ENCODE data around the gene UFD1. TPM values are rescaled to one million over a fixed set of nuclear protein-coding genes. Genes with fewer than 3 reads are reported as not detected.

The UFD1 gene, protein sequence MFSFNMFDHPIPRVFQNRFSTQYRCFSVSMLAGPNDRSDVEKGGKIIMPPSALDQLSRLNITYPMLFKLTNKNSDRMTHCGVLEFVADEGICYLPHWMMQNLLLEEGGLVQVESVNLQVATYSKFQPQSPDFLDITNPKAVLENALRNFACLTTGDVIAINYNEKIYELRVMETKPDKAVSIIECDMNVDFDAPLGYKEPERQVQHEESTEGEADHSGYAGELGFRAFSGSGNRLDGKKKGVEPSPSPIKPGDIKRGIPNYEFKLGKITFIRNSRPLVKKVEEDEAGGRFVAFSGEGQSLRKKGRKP
- total RNA-seq: 10 to 100 TPM; 28.9 to 51.5 TPM
- 10 to 100 TPM; 53.7 to 58.3 TPM for polyA plus RNA-seq (ENCODE audit: insufficient read length in 2 of 2)
- long read RNA-seq, donor 1, full-length matches to known transcripts: 24 of 24 reads
- long read RNA-seq, donor 1, partial matches to known transcripts: 0 of 24 reads
- long read RNA-seq, donor 1, other reads (novel, unspliced or antisense): 0 of 24 reads
- long read RNA-seq, donor 2, transcript UFD1-201 (12 exons, 1,814 nt): major isoform, 11 of 12 reads
- long read RNA-seq, donor 2, partial matches to known transcripts: 0 of 12 reads
- long read RNA-seq, donor 2, other reads (novel, unspliced or antisense): 0 of 12 reads
- long read RNA-seq, donor 3, partial matches to known transcripts: 0 of 6 reads
- long read RNA-seq, donor 3, other reads (novel, unspliced or antisense): 0 of 6 reads
- long read RNA-seq, donor 4, transcript UFD1-201 (12 exons, 1,814 nt): major isoform, 24 of 64 reads
- long read RNA-seq, donor 4, partial matches to known transcripts: 35 of 64 reads
- long read RNA-seq, donor 4, other reads (novel, unspliced or antisense): 5 of 64 reads

DNA sequence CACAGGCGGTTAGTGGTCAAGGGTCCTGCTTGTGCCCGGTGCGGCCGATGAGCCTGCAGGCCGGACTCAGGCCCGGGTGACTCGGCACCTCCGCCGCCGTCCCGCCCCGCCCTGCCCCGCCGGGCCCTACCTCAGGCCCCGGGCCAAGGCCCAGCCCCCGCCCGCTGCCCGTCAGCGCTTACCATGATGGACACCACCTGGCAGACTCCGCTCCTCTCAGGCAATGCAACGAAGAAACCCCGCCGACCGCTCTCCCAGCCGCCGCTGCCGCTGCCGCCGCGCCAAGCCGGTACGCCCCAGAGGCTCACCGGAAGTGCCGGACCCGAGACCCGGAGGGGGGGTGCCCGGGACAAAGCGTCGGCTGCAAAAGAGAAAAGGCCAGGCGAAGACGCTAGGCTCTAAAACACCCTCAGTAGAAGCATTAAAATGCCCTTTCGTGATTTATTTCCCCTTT is at the start of gene UFD1:
Gene UFD1 (minus strand): TSS at position 293 of the 454 bp plus-strand sequence. CDS start 108 bp downstream, at position 185.
- Histone ChIP-seq H3K27me3 (ENCODE audit: control insufficient read depth, insufficient read depth, low read length) (no peaks in the 10 kb centered on the region), H3K36me3 (ENCODE audit: control insufficient read depth, insufficient read depth, low read length) (peaks cover 10% of the 10 kb centered on the region), H3K27ac (ENCODE audit: low read depth, low read length) (peak within 1 kb of the TSS; percentile 96), H3K4me1 (ENCODE audit: control insufficient read depth, insufficient read depth, low read length) (peaks cover 9% of the 10 kb centered on the region), H3K4me3 (ENCODE audit: low read depth, low read length) (peak within 1 kb of the TSS; percentile 72), H3K9me3 (ENCODE audit: control insufficient read depth, insufficient read depth, low read length) (no peaks in the 10 kb centered on the region)
- peak in 2 of 6 donors; percentile 59 to 76 for DNase-seq (ENCODE audit: low read depth in 4 of 6, low spot score in 6 of 6)
- WGBS (ENCODE audit: insufficient coverage): under 1% methylated on average over 36 of the region's 42 CpGs

DNA sequence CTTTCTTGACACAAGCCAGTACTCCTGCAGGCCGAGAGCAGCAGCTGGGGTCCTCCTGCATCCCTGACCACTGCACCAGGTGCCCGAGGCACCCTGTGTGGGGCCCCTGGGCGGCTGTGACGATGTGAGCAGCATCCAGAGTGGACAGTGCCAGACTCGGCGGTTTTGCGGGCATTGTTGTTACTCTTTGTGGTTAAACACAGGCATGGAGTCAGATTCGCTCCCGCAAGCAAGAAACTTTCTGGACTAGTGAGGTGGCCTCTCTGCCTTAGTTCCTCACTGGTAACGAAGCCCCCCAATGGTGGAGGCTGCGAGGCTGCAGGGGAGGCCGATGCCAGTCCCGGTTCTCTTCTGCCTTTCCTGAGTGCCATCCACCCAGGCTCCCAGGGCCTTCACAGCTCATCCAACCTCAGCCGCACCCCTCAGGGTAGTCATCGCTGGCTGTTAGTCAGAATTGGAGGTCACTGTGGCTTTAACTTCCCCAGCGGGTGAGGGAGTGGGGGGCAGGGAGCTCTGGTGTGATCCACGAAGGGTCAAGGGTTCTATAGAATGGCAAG is 48.9 kb upstream of the UFD1 start:
- no peaks in the 10 kb centered on the region for H3K36me3 ChIP-seq (ENCODE audit: control insufficient read depth, insufficient read depth, low read length)
- no peak for DNase-seq (ENCODE audit: low read depth in 4 of 6, low spot score in 6 of 6)
- no peak overlapping the region for H3K27ac ChIP-seq (ENCODE audit: low read depth, low read length)
- 69% methylated on average over 15 of the region's 17 CpGs for WGBS (ENCODE audit: insufficient coverage)
- H3K4me1 ChIP-seq (ENCODE audit: control insufficient read depth, insufficient read depth, low read length): peaks cover 32% of the 10 kb centered on the region
- no peak overlapping the region for H3K4me3 ChIP-seq (ENCODE audit: low read depth, low read length)
- H3K27me3 ChIP-seq (ENCODE audit: control insufficient read depth, insufficient read depth, low read length): peaks cover 26% of the 10 kb centered on the region
- no peaks in the 10 kb centered on the region for H3K9me3 ChIP-seq (ENCODE audit: control insufficient read depth, insufficient read depth, low read length)

DNA sequence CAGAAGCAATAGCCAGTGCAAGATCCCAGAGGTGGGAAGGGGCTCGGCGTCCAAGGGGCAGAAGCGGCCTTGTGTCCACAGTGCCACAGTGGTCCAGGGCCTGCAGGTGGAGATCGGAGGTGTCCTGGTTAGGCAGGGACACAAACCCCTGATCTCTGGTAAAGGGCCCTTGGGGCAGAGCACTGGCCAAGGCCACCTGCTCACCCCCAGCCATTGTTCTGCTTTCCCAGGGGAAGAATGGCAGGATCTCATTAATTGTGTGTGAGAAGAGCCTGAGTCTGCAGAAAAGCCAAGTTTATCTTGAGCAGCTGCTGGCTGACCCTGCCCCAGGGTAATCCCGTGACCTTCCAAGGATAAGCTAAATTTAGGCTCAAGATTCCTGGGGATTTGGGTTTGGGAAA is 48.3 kb upstream of the UFD1 start:
- DNase-seq (ENCODE audit: low read depth in 4 of 6, low spot score in 6 of 6): no peak
- Histone ChIP-seq H3K4me3 (ENCODE audit: low read depth, low read length) (no peak overlapping the region), H3K9me3 (ENCODE audit: control insufficient read depth, insufficient read depth, low read length) (no peaks in the 10 kb centered on the region), H3K27ac (ENCODE audit: low read depth, low read length) (no peak overlapping the region), H3K36me3 (ENCODE audit: control insufficient read depth, insufficient read depth, low read length) (peaks cover 3% of the 10 kb centered on the region), H3K4me1 (ENCODE audit: control insufficient read depth, insufficient read depth, low read length) (peaks cover 38% of the 10 kb centered on the region), H3K27me3 (ENCODE audit: control insufficient read depth, insufficient read depth, low read length) (peaks cover 33% of the 10 kb centered on the region)
- 89% methylated on average over 5 of the region's 5 CpGs for WGBS (ENCODE audit: insufficient coverage)

DNA sequence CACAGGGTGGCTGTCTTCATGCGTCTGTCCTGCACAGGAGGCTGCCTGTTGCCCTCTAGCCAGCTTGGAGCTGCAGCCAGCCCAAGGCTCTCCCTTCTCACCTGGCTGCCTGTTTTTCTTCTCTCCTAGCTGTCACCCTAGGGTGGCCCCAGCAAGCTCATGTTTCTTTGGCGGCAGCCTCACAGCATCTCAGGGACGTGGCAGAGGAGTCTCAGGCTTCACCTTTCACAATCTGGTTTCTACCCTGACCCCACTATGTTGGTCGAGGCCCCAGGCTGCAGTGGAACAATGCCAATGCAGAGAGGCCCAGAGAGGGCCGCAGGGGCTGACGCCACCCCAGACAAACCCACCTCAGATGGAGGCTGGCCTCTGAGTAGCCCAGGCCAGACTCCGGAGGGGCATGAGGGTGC is 47.7 kb upstream of the UFD1 start:
- DNase-seq (ENCODE audit: low read depth in 4 of 6, low spot score in 6 of 6): no peak
- no peak overlapping the region for H3K4me3 ChIP-seq (ENCODE audit: low read depth, low read length)
- H3K27me3 ChIP-seq (ENCODE audit: control insufficient read depth, insufficient read depth, low read length): peaks cover 39% of the 10 kb centered on the region
- H3K36me3 ChIP-seq (ENCODE audit: control insufficient read depth, insufficient read depth, low read length): peaks cover 6% of the 10 kb centered on the region
- no peak overlapping the region for H3K27ac ChIP-seq (ENCODE audit: low read depth, low read length)
- 87% methylated on average over 7 of the region's 7 CpGs for WGBS (ENCODE audit: insufficient coverage)
- no peaks in the 10 kb centered on the region for H3K9me3 ChIP-seq (ENCODE audit: control insufficient read depth, insufficient read depth, low read length)
- H3K4me1 ChIP-seq (ENCODE audit: control insufficient read depth, insufficient read depth, low read length): peaks cover 44% of the 10 kb centered on the region

DNA sequence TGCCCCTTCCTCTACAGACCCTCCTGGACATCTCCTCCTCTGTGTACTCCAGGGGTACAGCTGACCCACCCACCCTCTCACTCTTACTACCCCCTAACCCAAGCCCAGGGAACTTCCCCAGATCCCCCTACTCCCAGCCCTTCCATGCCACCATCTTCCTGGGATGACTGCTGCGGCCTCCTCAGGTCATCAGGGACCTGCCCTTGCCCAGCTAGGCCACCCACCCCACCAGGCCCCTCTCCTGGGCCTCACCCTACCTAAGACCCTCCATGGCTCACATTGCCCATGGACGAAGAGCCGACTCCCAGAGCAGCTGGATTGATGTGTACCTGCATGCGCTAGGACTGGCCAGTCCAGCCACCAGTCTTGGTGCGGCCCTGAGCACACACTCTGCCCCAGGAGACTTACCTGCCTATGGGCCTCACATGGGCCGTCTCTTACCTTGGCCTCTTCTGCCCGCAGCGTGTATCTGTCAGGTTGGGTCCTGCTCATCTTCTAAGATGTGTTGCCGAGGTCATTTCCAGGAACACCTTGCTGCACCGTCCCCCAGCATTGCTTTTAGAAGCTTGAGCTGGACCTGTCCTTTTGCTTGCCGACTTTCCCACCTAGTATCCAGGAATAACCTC is 47.2 kb upstream of the UFD1 start:
- peaks cover 49% of the 10 kb centered on the region for H3K4me1 ChIP-seq (ENCODE audit: control insufficient read depth, insufficient read depth, low read length)
- 94% methylated on average over 11 of the region's 11 CpGs for WGBS (ENCODE audit: insufficient coverage)
- no peak for DNase-seq (ENCODE audit: low read depth in 4 of 6, low spot score in 6 of 6)
- H3K27ac ChIP-seq (ENCODE audit: low read depth, low read length): no peak overlapping the region
- H3K27me3 ChIP-seq (ENCODE audit: control insufficient read depth, insufficient read depth, low read length): peaks cover 39% of the 10 kb centered on the region
- H3K4me3 ChIP-seq (ENCODE audit: low read depth, low read length): no peak overlapping the region
- no peaks in the 10 kb centered on the region for H3K9me3 ChIP-seq (ENCODE audit: control insufficient read depth, insufficient read depth, low read length)
- H3K36me3 ChIP-seq (ENCODE audit: control insufficient read depth, insufficient read depth, low read length): peaks cover 8% of the 10 kb centered on the region

DNA sequence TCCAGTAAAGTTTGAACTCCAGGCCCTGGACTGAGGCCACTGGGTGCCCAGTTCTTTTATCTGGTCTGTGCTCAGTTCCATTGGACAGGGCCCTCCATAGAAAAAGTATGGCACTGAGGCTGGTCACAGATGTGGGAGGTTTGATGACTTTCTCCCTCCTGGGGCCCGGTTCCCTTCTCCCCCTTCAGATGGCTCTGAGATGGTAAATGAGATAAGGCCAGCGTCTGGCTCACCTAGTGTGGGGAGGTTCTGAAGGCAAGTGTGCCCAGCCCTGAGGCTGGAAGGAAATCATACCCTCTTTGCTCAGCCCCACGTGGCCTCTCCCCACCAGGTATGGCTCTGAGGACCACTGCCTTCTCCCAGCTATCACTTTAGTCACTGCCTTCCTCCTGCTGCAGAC is 46.7 kb upstream of the UFD1 start:
- no peaks in the 10 kb centered on the region for H3K9me3 ChIP-seq (ENCODE audit: control insufficient read depth, insufficient read depth, low read length)
- no peak overlapping the region for H3K27ac ChIP-seq (ENCODE audit: low read depth, low read length)
- peaks cover 49% of the 10 kb centered on the region for H3K4me1 ChIP-seq (ENCODE audit: control insufficient read depth, insufficient read depth, low read length)
- 91% methylated on average over 1 of the region's 3 CpGs for WGBS (ENCODE audit: insufficient coverage)
- no peak for DNase-seq (ENCODE audit: low read depth in 4 of 6, low spot score in 6 of 6)
- peaks cover 39% of the 10 kb centered on the region for H3K27me3 ChIP-seq (ENCODE audit: control insufficient read depth, insufficient read depth, low read length)
- H3K36me3 ChIP-seq (ENCODE audit: control insufficient read depth, insufficient read depth, low read length): peaks cover 11% of the 10 kb centered on the region
- H3K4me3 ChIP-seq (ENCODE audit: low read depth, low read length): no peak overlapping the region

DNA sequence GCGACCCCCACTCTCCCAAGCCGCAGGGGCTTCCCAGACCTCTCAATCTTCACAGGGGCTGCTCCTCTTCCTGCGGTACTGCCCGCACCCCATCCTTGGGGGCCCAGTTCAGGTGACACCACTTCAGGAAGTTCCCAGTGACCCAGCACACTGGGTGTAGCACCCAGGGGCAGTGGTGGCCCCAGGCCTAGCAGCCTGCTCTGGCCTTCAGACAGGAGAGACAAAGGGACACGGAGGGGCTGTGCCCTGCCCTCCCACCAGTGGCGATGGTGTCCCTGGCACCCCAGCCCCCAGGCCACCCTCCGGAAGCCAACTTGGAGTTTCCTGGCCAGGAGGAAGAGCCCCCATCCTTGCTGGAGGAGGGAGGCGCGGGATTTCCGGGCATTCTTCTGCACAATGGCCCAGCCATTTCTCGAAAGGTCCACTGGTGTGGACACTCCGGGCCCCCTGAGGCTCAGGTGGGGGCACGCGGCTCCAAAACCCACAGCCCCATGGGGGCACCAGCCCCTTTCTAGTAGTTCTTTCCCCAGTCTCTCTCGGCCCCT is 46.2 kb upstream of the UFD1 start:
- Histone ChIP-seq H3K27ac (ENCODE audit: low read depth, low read length) (peak overlapping the region; percentile 15), H3K27me3 (ENCODE audit: control insufficient read depth, insufficient read depth, low read length) (peaks cover 39% of the 10 kb centered on the region), H3K36me3 (ENCODE audit: control insufficient read depth, insufficient read depth, low read length) (peaks cover 13% of the 10 kb centered on the region), H3K4me1 (ENCODE audit: control insufficient read depth, insufficient read depth, low read length) (peaks cover 50% of the 10 kb centered on the region), H3K4me3 (ENCODE audit: low read depth, low read length) (no peak overlapping the region), H3K9me3 (ENCODE audit: control insufficient read depth, insufficient read depth, low read length) (no peaks in the 10 kb centered on the region)
- no peak for DNase-seq (ENCODE audit: low read depth in 4 of 6, low spot score in 6 of 6)
- WGBS (ENCODE audit: insufficient coverage): 80% methylated on average over 15 of the region's 15 CpGs

DNA sequence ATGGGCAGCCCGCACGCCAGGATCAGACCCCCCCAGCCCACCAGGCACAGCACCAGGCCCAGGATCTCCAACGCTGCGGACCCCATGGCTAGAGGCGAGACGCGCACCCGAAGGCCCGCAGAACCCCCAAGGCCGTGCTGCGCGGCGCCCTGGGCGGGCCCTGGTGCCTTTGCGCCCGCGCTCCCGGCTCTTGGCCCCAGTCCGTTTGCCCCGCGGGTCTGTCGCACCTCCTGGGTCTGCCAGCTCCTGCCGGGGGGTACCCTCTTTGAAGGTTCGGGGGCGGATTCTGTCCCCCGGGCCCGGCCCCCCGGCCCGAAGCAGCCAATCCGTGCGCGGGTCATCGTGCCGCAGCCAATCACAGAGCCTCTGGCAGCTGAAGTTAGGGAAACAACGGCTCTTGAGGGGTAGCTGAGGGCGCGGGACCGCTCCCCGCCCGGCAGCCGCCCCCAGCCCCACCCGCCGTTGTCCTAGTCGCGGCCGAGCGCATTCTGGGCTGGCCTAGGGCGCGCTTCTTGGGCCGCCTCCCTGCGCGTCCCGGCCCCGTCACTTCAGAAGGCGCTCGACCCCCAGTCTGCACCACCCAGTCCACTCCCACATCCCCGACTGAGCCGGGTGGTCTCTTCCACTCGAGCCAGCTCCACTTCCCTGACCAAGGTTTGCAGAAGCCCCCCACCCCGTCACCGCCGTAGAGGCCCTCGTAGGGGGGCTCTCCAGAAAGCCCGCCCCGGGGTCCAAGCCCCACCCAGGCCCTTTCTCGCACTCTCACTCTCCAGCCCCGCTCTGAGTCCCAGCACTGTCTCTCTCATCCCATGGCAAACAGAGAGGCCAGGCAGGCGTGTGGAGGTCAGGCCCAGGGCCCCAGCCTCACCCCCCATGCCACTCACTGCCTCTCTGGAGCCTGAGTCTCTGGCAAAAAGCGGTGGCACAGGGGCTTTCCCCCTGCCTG is 45.5 kb upstream of the UFD1 start, which contains the start of gene CLDN5:
Gene CLDN5 (minus strand): TSS at position 241 of the 946 bp plus-strand sequence. CDS start 155 bp downstream, at position 86.
- H3K9me3 ChIP-seq (ENCODE audit: control insufficient read depth, insufficient read depth, low read length): no peaks in the 10 kb centered on the region
- H3K36me3 ChIP-seq (ENCODE audit: control insufficient read depth, insufficient read depth, low read length): peaks cover 17% of the 10 kb centered on the region
- peak within 1 kb of the TSS; percentile 21 for H3K4me3 ChIP-seq (ENCODE audit: low read depth, low read length)
- peak within 1 kb of the TSS; percentile 15 for H3K27ac ChIP-seq (ENCODE audit: low read depth, low read length)
- peak in 2 of 6 donors; percentile 76 to 86 for DNase-seq (ENCODE audit: low read depth in 4 of 6, low spot score in 6 of 6)
- H3K27me3 ChIP-seq (ENCODE audit: control insufficient read depth, insufficient read depth, low read length): peaks cover 39% of the 10 kb centered on the region
- 2% methylated on average over 67 of the region's 69 CpGs for WGBS (ENCODE audit: insufficient coverage)
- H3K4me1 ChIP-seq (ENCODE audit: control insufficient read depth, insufficient read depth, low read length): peaks cover 57% of the 10 kb centered on the region
